GM06990 (cell line): Measurements from ENCODE around the gene MCRIP1.

Source experiments
- DNase-seq: peaks from one replicate; pipeline ENCODE4 v3.0.0-alpha.2; 2011; ENCODE audit not compliant: insufficient read length; ENCODE audit errors: extremely low read depth
- H3K27me3 ChIP-seq: replicated peaks from 2 replicates; pipeline ENCODE4 v1.6.0; 2011; ENCODE audit warnings: low read length; ENCODE audit not compliant: control insufficient read depth, insufficient read depth
- H3K36me3 ChIP-seq: 2 replicates; pipeline ENCODE4 v1.5.1; 2011; ENCODE audit warnings: low read length; ENCODE audit not compliant: control insufficient read depth, insufficient read depth
- H3K4me3 ChIP-seq: replicated peaks from 2 replicates; pipeline ENCODE4 v1.5.1; 2011; ENCODE audit warnings: low read depth, mild to moderate bottlenecking, control low read depth, low read length
- CTCF ChIP-seq: IDR thresholded peaks from 2 replicates; pipeline ENCODE4 v1.5.1; 2011; ENCODE audit warnings: low read length, control low read depth, mild to moderate bottlenecking, inconsistent platforms; ENCODE audit not compliant: insufficient read depth, poor library complexity, severe bottlenecking

Gene MCRIP1

GRCh38 chr17:81870981-81871386 is 37.9 kb upstream of the MCRIP1 start, which contains the start of gene ARHGDIA:
Gene ARHGDIA, minus strand, starts transcription at chr17:81871337. Its CDS starts 1,407 bp downstream, at chr17:81869930.
- Histone ChIP-seq H3K4me3 (peak within 1 kb of the TSS; percentile 90), H3K27me3 (no peaks in the 10 kb centered on the region), H3K36me3 (peaks cover 22% of the 10 kb centered on the region)
- no peak for DNase-seq
- TF ChIP-seq CTCF, result no peak

- H3K4me3 ChIP-seq, result peak overlapping the region; percentile 90
- H3K36me3 ChIP-seq, result peaks cover 28% of the 10 kb centered on the region
- H3K27me3 ChIP-seq, result no peaks in the 10 kb centered on the region
- no peak for TF ChIP-seq CTCF
- DNase-seq, result peak; percentile 63
Observed at GRCh38 chr17:81870131-81870980, 37.3 kb upstream of the MCRIP1 start.

- TF ChIP-seq CTCF, result peak; percentile 92
- Histone ChIP-seq H3K36me3 (peaks cover 30% of the 10 kb centered on the region), H3K27me3 (no peaks in the 10 kb centered on the region), H3K4me3 (peak overlapping the region; percentile 90)
- DNase-seq, result peak; percentile 70
Observed at GRCh38 chr17:81869221-81870130, 36.4 kb upstream of the MCRIP1 start.

GRCh38 chr17:81868674-81869220 is 35.7 kb upstream of the MCRIP1 start:
- Histone ChIP-seq H3K4me3 (peak overlapping the region; percentile 90), H3K27me3 (no peaks in the 10 kb centered on the region), H3K36me3 (peaks cover 37% of the 10 kb centered on the region)
- no peak for TF ChIP-seq CTCF
- no peak for DNase-seq

- Histone ChIP-seq H3K27me3 (no peaks in the 10 kb centered on the region), H3K4me3 (no peak overlapping the region), H3K36me3 (peaks cover 41% of the 10 kb centered on the region)
- no peak for TF ChIP-seq CTCF
- DNase-seq, result no peak
Observed at GRCh38 chr17:81867991-81868673, 35.0 kb upstream of the MCRIP1 start.
